ENCODE data around the gene C16orf96.

The C16orf96 gene

GRCh38 chr16:4616047-4616811, 60.1 kb downstream of the C16orf96 start:
- peak overlapping the region; percentile 32 for H3K4me3 ChIP-seq (replicated peaks; ENCODE audit: insufficient read depth, low read length)
- peak; percentile 98 to 100 for DNase-seq (ENCODE audit: low read depth in 1 of 2, low spot score in 1 of 2)
- no peaks in the 10 kb centered on the region for H3K27me3 ChIP-seq (ENCODE audit: insufficient read depth, poor library complexity, severe bottlenecking)
- no peak for TF ChIP-seq REST (IDR thresholded peaks at IDR 0.05; ENCODE audit: insufficient replicate concordance, low read depth)
- peak; percentile 52 for TF ChIP-seq GABPA (IDR thresholded peaks at IDR 0.05; ENCODE audit: low read depth)
- TF ChIP-seq SPI1 (IDR thresholded peaks at IDR 0.05; ENCODE audit: borderline replicate concordance, low read depth): peak; percentile 4; the same call in 1 of the 2 replicates
- peak; percentile 26 for TF ChIP-seq CTCF (IDR thresholded peaks at IDR 0.05; ENCODE audit: insufficient read depth, low read length)
- TF ChIP-seq POLR2AphosphoS5 (IDR thresholded peaks at IDR 0.05; ENCODE audit: low read depth): peak; percentile 66
- peak overlapping the region; percentile 90 for H3K27ac ChIP-seq (replicated peaks)

- no peak overlapping the region for H3K4me3 ChIP-seq (replicated peaks; ENCODE audit: insufficient read depth, low read length)
- DNase-seq (ENCODE audit: low read depth in 1 of 2, low spot score in 1 of 2): no peak
- TF ChIP-seq SPI1 (IDR thresholded peaks at IDR 0.05; ENCODE audit: borderline replicate concordance, low read depth) (no peak), GABPA (IDR thresholded peaks at IDR 0.05; ENCODE audit: low read depth) (no peak), REST (IDR thresholded peaks at IDR 0.05; ENCODE audit: insufficient replicate concordance, low read depth) (no peak), CTCF (IDR thresholded peaks at IDR 0.05; ENCODE audit: insufficient read depth, low read length) (no peak), POLR2AphosphoS5 (IDR thresholded peaks at IDR 0.05; ENCODE audit: low read depth) (no peak)
- H3K27me3 ChIP-seq (ENCODE audit: insufficient read depth, poor library complexity, severe bottlenecking): no peaks in the 10 kb centered on the region
- no peak overlapping the region for H3K27ac ChIP-seq (replicated peaks)
Observed at GRCh38 chr16:4617880-4618279, 61.7 kb downstream of the C16orf96 start.

- H3K27ac ChIP-seq (replicated peaks): no peak overlapping the region
- no peak overlapping the region for H3K4me3 ChIP-seq (replicated peaks; ENCODE audit: insufficient read depth, low read length)
- no peak for DNase-seq (ENCODE audit: low read depth in 1 of 2, low spot score in 1 of 2)
- no peak for TF ChIP-seq POLR2AphosphoS5 (IDR thresholded peaks at IDR 0.05; ENCODE audit: low read depth)
- TF ChIP-seq REST (IDR thresholded peaks at IDR 0.05; ENCODE audit: insufficient replicate concordance, low read depth): no peak
- no peak for TF ChIP-seq GABPA (IDR thresholded peaks at IDR 0.05; ENCODE audit: low read depth)
- TF ChIP-seq SPI1 (IDR thresholded peaks at IDR 0.05; ENCODE audit: borderline replicate concordance, low read depth): no peak
- no peak for TF ChIP-seq CTCF (IDR thresholded peaks at IDR 0.05; ENCODE audit: insufficient read depth, low read length)
- no peaks in the 10 kb centered on the region for H3K27me3 ChIP-seq (ENCODE audit: insufficient read depth, poor library complexity, severe bottlenecking)
Observed at GRCh38 chr16:4618645-4619418, 62.7 kb downstream of the C16orf96 start.
